Liver (tissue), 3 donors: Measurements from ENCODE around the gene MAGI1.

Experiments
- ATF3 ChIP-seq: IDR thresholded peaks from 2 replicates; pipeline ENCODE4 v1.6.1; 2016; ENCODE audit warnings: antibody characterized with exemption
- FOXA1 ChIP-seq: IDR thresholded peaks from 2 replicates; pipeline ENCODE4 v1.6.1; 2016; ENCODE audit warnings: antibody characterized with exemption
- GABPA ChIP-seq, 2 donors: IDR thresholded peaks in 1 of 2; conservative IDR thresholded peaks in 1 of 2; 2 replicates each; pipeline ENCODE4 v1.6.1; 2016; ENCODE audit warnings: antibody characterized with exemption in 2 of 2, mild to moderate bottlenecking in 1 of 2, moderate library complexity in 1 of 2
- JUND ChIP-seq, 2 donors: IDR thresholded peaks; 2 replicates each; pipeline ENCODE4 v1.6.1; 2016; ENCODE audit warnings: antibody characterized with exemption in 2 of 2
- RAD21 ChIP-seq, 2 donors: IDR thresholded peaks; 2 replicates each; pipeline ENCODE4 v1.6.1; 2016; ENCODE audit warnings: antibody characterized with exemption in 2 of 2, mild to moderate bottlenecking in 2 of 2
- RXRA ChIP-seq, 2 donors: IDR thresholded peaks; 2 replicates each; pipeline ENCODE4 v1.6.1; 2017 to 2018; ENCODE audit warnings: antibody characterized with exemption in 2 of 2, mild to moderate bottlenecking in 1 of 2
- SP1 ChIP-seq: IDR thresholded peaks from 2 replicates; pipeline ENCODE4 v1.6.1; 2018; ENCODE audit warnings: antibody characterized with exemption, mild to moderate bottlenecking
- YY1 ChIP-seq: IDR thresholded peaks from 2 replicates; pipeline ENCODE4 v1.6.1; 2016; ENCODE audit warnings: antibody characterized with exemption, mild to moderate bottlenecking
- TF ChIP-seq, protein P1 (sequence below): fragments of 150-350 bp; IDR thresholded peaks from 2 replicates; pipeline ENCODE4 v1.5.1; 2017; ENCODE audit warnings: improper control_type of control experiment, low read depth, low read length; ENCODE audit not compliant: missing input control
- TF ChIP-seq, protein P2 (sequence below): IDR thresholded peaks from 2 replicates; pipeline ENCODE4 v1.6.1; 2016; ENCODE audit warnings: antibody characterized with exemption, mild to moderate bottlenecking
- donor health status: healthy.
- donor health status: healthy.

DNA sequence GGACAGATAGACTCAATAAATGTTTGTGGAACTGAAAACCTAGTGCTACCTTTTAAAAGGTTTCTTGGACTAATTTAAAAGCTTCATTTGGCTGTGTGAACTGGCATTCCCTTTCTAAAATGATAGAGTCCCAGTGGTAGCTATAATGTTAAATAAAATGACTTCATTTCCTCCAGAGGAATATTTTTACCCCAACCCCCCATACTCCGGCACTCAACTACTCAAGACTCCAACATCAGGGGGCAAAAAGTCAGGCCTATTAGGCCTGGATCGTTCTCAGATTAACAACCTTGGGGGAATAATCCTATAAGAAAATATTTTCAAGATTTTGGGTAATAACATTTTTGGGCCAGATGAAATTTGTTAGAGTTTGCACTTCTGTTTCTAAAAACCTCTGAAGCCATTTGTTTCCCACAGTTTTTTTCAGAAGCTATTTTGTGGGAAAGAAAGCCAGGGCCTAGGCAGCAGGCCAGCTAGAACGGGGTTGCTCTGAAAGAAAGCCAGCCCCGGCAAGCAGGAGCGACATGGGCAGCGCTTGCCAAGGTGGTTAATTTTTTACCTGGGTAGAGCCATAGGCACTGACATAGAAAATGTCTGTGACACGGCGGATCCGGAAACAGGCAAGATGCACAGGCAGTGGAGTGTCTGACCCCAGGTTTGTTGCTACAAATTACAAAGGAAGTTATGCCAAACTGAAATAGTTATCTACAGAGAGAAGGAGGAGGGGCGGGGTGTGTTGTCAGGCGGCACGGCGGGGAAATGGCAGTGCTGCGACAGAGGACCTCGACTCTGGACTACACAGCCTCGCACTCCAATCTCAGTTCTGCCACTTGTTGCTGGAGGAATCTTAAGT lies 84.6 kb downstream of the MAGI1 start:
- TF ChIP-seq JUND (IDR thresholded peaks at IDR 0.05): peak in 1 of 2 donors; percentile 41
- TF ChIP-seq, protein P1, sequence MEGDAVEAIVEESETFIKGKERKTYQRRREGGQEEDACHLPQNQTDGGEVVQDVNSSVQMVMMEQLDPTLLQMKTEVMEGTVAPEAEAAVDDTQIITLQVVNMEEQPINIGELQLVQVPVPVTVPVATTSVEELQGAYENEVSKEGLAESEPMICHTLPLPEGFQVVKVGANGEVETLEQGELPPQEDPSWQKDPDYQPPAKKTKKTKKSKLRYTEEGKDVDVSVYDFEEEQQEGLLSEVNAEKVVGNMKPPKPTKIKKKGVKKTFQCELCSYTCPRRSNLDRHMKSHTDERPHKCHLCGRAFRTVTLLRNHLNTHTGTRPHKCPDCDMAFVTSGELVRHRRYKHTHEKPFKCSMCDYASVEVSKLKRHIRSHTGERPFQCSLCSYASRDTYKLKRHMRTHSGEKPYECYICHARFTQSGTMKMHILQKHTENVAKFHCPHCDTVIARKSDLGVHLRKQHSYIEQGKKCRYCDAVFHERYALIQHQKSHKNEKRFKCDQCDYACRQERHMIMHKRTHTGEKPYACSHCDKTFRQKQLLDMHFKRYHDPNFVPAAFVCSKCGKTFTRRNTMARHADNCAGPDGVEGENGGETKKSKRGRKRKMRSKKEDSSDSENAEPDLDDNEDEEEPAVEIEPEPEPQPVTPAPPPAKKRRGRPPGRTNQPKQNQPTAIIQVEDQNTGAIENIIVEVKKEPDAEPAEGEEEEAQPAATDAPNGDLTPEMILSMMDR: no peak
- peak; percentile 79 to 88 for TF ChIP-seq GABPA (IDR thresholded peaks at IDR 0.05 in 1 of 2, conservative IDR thresholded peaks at IDR 0.05 in 1 of 2)
- no peak for TF ChIP-seq ATF3
- peak; percentile 53 for TF ChIP-seq SP1
- no peak for TF ChIP-seq FOXA1
- TF ChIP-seq YY1: peak; percentile 77
- peak; percentile 55 to 58 for TF ChIP-seq RXRA (IDR thresholded peaks at IDR 0.05)
- TF ChIP-seq, protein P2, sequence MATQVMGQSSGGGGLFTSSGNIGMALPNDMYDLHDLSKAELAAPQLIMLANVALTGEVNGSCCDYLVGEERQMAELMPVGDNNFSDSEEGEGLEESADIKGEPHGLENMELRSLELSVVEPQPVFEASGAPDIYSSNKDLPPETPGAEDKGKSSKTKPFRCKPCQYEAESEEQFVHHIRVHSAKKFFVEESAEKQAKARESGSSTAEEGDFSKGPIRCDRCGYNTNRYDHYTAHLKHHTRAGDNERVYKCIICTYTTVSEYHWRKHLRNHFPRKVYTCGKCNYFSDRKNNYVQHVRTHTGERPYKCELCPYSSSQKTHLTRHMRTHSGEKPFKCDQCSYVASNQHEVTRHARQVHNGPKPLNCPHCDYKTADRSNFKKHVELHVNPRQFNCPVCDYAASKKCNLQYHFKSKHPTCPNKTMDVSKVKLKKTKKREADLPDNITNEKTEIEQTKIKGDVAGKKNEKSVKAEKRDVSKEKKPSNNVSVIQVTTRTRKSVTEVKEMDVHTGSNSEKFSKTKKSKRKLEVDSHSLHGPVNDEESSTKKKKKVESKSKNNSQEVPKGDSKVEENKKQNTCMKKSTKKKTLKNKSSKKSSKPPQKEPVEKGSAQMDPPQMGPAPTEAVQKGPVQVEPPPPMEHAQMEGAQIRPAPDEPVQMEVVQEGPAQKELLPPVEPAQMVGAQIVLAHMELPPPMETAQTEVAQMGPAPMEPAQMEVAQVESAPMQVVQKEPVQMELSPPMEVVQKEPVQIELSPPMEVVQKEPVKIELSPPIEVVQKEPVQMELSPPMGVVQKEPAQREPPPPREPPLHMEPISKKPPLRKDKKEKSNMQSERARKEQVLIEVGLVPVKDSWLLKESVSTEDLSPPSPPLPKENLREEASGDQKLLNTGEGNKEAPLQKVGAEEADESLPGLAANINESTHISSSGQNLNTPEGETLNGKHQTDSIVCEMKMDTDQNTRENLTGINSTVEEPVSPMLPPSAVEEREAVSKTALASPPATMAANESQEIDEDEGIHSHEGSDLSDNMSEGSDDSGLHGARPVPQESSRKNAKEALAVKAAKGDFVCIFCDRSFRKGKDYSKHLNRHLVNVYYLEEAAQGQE: peak; percentile 28
- TF ChIP-seq RAD21 (IDR thresholded peaks at IDR 0.05): peak; percentile 46 to 64
